ENCODE data around the gene SRSF5.
"Not testable (repeated sequence)": the region's sequence is repeated elsewhere in the genome, so short reads cannot be mapped to it uniquely, and the experiment has no call there.

The SRSF5 gene

GRCh38 chr14:69766984-69767368 is at the start of gene SRSF5:
Gene SRSF5 (plus strand): TSS chr14:69767142. CDS start chr14:69768157, 1,015 bp downstream.
- DNase-seq, result peak; percentile 98

- DNase-seq, result not testable (repeated sequence)
These were observed 48.3 kb upstream of the SRSF5 start for GRCh38 chr14:69718614-69719013.

GRCh38 chr14:69719501-69719951 is 47.4 kb upstream of the SRSF5 start:
- peak; percentile 54 for DNase-seq

GRCh38 chr14:69720912-69721311 is 46.0 kb upstream of the SRSF5 start:
- peak; percentile 35 for DNase-seq

- DNase-seq, result peak; percentile 95
These were observed 40.0 kb upstream of the SRSF5 start for GRCh38 chr14:69726761-69727511.

GRCh38 chr14:69727860-69728259 is 39.1 kb upstream of the SRSF5 start:
- DNase-seq, result no peak

GRCh38 chr14:69731919-69732598 is 34.9 kb upstream of the SRSF5 start:
- DNase-seq, result not testable (repeated sequence)

- DNase-seq, result not testable (repeated sequence)
These were observed 30.5 kb upstream of the SRSF5 start for GRCh38 chr14:69736405-69736804.

- peak; percentile 1 for DNase-seq
These were observed 25.9 kb upstream of the SRSF5 start for GRCh38 chr14:69741055-69741454.

- DNase-seq, result no peak
These were observed 17.0 kb upstream of the SRSF5 start for GRCh38 chr14:69749956-69750355.

GRCh38 chr14:69750495-69750894 is 16.4 kb upstream of the SRSF5 start:
- no peak for DNase-seq

- no peak for DNase-seq
These were observed 14.2 kb upstream of the SRSF5 start for GRCh38 chr14:69752773-69753172.

GRCh38 chr14:69753860-69754259 is 13.1 kb upstream of the SRSF5 start:
- no peak for DNase-seq

- no peak for DNase-seq
These were observed 12.5 kb upstream of the SRSF5 start for GRCh38 chr14:69754487-69754886.

- no peak for DNase-seq
These were observed 11.6 kb upstream of the SRSF5 start for GRCh38 chr14:69755296-69755695.

GRCh38 chr14:69755784-69756183 is 11.2 kb upstream of the SRSF5 start:
- no peak for DNase-seq

GRCh38 chr14:69756298-69756697 is 10.6 kb upstream of the SRSF5 start:
- no peak for DNase-seq

GRCh38 chr14:69760810-69761209 is 6.1 kb upstream of the SRSF5 start:
- DNase-seq, result no peak

- no peak for DNase-seq
These were observed 3.0 kb upstream of the SRSF5 start for GRCh38 chr14:69763761-69764510.

GRCh38 chr14:69767369-69767999 is 542 bp downstream of the SRSF5 start:
- DNase-seq, result peak; percentile 96

- DNase-seq, result no peak
These were observed 1.9 kb downstream of the SRSF5 start for GRCh38 chr14:69768873-69769272.

GRCh38 chr14:69769623-69770022 is 2.7 kb downstream of the SRSF5 start:
- no peak for DNase-seq

- no peak for DNase-seq
These were observed 3.6 kb downstream of the SRSF5 start for GRCh38 chr14:69770559-69770958.

All from activated CD8-positive, alpha-beta memory T cell treated with anti-CD3 and anti-CD28 coated beads for 24 hours (primary cell).